SK-N-SH treated with all-trans-retinoic acid at 6 μM for 48 hours (cell line): ENCODE measurements around the gene HAND2.

Experiments
- ATAC-seq: fragments of 200-7000 bp; cut with Tn5 transposase; 3 replicates; pipeline ENCODE4 v1.9.1; 2020; ENCODE audit warnings: mild to moderate bottlenecking, moderate library complexity
- ARNTL ChIP-seq: fragments of 450-650 bp; formaldehyde crosslinking; IDR thresholded peaks from 2 replicates; pipeline ENCODE4 v1.5.0; 2020; ENCODE audit warnings: low read depth, mild to moderate bottlenecking, moderate library complexity, borderline replicate concordance
- BACH2 ChIP-seq: fragments of 250-450 bp; sonication (Bioruptor Pico); IDR thresholded peaks from 2 replicates; pipeline ENCODE4 v1.9.0; 2021; ENCODE audit warnings: mild to moderate bottlenecking, borderline replicate concordance
- CREB5 ChIP-seq: fragments of 250-450 bp; sonication (Bioruptor Pico); IDR thresholded peaks from 2 replicates; pipeline ENCODE4 v1.5.1; 2020; ENCODE audit warnings: low read depth, mild to moderate bottlenecking, moderate library complexity
- CSRNP3 ChIP-seq: fragments of 250-450 bp; sonication (Bioruptor Pico); IDR thresholded peaks from 2 replicates; pipeline ENCODE4 v1.5.1; 2021; ENCODE audit warnings: mild to moderate bottlenecking, moderate library complexity
- ESRRG ChIP-seq: fragments of 250-450 bp; sonication (Bioruptor Pico); IDR thresholded peaks from 2 replicates; pipeline ENCODE4 v1.6.1; 2021; ENCODE audit warnings: mild to moderate bottlenecking
- GLIS3 ChIP-seq: fragments of 250-450 bp; sonication (Bioruptor Pico); IDR thresholded peaks from 2 replicates; pipeline ENCODE4 v1.5.0; 2020; ENCODE audit warnings: mild to moderate bottlenecking, moderate library complexity
- ISL1 ChIP-seq: fragments of 250-450 bp; sonication (Bioruptor Pico); IDR thresholded peaks from 2 replicates; pipeline ENCODE4 v2.1.2; 2022; ENCODE audit warnings: mild to moderate bottlenecking, moderate library complexity
- OSR1 ChIP-seq: fragments of 250-450 bp; sonication (Bioruptor Pico); IDR thresholded peaks from 2 replicates; pipeline ENCODE4 v1.8.0; 2022; ENCODE audit warnings: moderate library complexity, mild to moderate bottlenecking, inconsistent platforms
- POU6F1 ChIP-seq: fragments of 250-450 bp; sonication (Bioruptor Pico); IDR thresholded peaks from 2 replicates; pipeline ENCODE4 v1.8.0; 2021; ENCODE audit warnings: low read depth, mild to moderate bottlenecking, moderate library complexity, borderline replicate concordance
- TCF4 ChIP-seq: fragments of 250-450 bp; sonication (Bioruptor Pico); IDR thresholded peaks from 2 replicates; pipeline ENCODE4 v1.8.0; 2021; ENCODE audit warnings: mild to moderate bottlenecking, moderate library complexity, borderline replicate concordance
- TOX ChIP-seq: fragments of 250-450 bp; sonication (Bioruptor Pico); IDR thresholded peaks from 2 replicates; pipeline ENCODE4 v1.8.0; 2021; ENCODE audit warnings: mild to moderate bottlenecking, moderate library complexity, borderline replicate concordance
- ZC3H10 ChIP-seq: fragments of 250-450 bp; sonication (Bioruptor Pico); IDR thresholded peaks from 2 replicates; pipeline ENCODE4 v1.5.1; 2021; ENCODE audit warnings: mild to moderate bottlenecking, moderate library complexity
- ZFP3 ChIP-seq: fragments of 250-450 bp; sonication (Bioruptor Pico); IDR thresholded peaks from 2 replicates; pipeline ENCODE4 v1.5.0; 2020; ENCODE audit warnings: mild to moderate bottlenecking, moderate library complexity
- ZNF565 ChIP-seq: fragments of 450-650 bp; formaldehyde crosslinking; conservative IDR thresholded peaks from 2 replicates; pipeline ENCODE4 v1.5.0; 2020; ENCODE audit warnings: low read depth, mild to moderate bottlenecking, moderate library complexity
- ZNF8 ChIP-seq: fragments of 450-650 bp; formaldehyde crosslinking; IDR thresholded peaks from 2 replicates; pipeline ENCODE4 v1.5.0; 2020; ENCODE audit warnings: mild to moderate bottlenecking, moderate library complexity
- TF ChIP-seq, protein P1 (sequence below): fragments of 250-450 bp; sonication (Bioruptor Pico); IDR thresholded peaks from 2 replicates; pipeline ENCODE4 v1.8.0; 2020; ENCODE audit warnings: mild to moderate bottlenecking, moderate library complexity, borderline replicate concordance
- TF ChIP-seq, protein P2 (sequence below): fragments of 250-450 bp; sonication (Bioruptor Pico); IDR thresholded peaks from 2 replicates; pipeline ENCODE4 v1.5.0; 2020; ENCODE audit warnings: mild to moderate bottlenecking, moderate library complexity

The HAND2 gene

DNA sequence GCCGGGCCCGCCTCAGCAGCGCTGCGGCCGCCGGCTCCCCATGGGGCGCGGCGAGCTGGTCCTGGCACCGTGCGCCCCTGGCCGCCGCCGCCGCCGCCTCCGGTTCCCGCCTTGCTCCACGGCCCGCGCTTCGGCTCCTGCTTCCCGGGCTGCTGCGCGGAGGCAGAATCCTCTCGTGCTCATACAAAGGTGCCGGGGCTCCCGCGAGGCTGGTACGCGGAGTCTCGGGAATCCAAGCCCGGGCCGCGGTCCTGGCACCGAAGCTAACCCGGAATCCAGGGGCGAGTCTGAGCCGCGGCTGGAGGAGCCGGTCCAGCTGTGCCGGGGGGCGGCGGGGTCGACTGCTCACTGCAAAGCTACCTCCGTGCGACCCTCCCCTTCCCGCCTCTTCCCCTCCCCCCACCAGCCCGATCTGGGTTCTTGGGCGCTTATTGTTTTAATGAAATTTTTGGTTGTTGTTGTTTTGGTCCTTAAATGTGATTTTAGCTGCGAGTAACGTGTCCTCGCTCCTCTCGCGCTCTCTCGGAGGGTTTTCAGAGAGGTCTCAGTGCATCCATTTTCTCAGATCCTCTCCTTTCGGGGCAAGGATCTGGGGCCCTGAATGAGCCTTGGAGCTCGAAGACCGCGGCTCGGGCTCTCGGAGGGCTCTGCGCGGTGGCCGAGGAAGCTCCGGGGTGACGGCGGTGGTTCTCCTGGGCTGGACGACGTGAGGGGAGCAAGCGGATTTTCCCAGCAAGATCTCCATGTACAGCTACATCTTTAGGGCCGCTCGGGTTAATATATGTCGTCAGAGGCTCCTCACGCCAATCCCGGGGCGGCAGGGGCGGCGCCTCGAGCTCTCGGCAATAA, at the start of gene HAND2:
HAND2 (minus strand) TSS at position 753 of the 849 bp plus-strand sequence. CDS start 940 bp downstream, outside the sequence.
- ATAC-seq, result peak; percentile 66
- TF ChIP-seq TCF4 (CRISPR knock-in tag) (no peak), ISL1 (CRISPR knock-in tag) (no peak), ZNF8 (CRISPR knock-in tag) (no peak), ESRRG (CRISPR knock-in tag) (peak; percentile 43; the same call in 1 of the 2 replicates), POU6F1 (no peak), GLIS3 (CRISPR knock-in tag) (peak; percentile 87), ZFP3 (CRISPR knock-in tag) (no peak), ARNTL (CRISPR knock-in tag) (no peak), BACH2 (CRISPR knock-in tag) (no peak), OSR1 (CRISPR knock-in tag) (no peak), CSRNP3 (CRISPR knock-in tag) (0 out of 2 replicates have a peak, but pooled peaks have one; percentile 17)
- TF ChIP-seq, protein P1, sequence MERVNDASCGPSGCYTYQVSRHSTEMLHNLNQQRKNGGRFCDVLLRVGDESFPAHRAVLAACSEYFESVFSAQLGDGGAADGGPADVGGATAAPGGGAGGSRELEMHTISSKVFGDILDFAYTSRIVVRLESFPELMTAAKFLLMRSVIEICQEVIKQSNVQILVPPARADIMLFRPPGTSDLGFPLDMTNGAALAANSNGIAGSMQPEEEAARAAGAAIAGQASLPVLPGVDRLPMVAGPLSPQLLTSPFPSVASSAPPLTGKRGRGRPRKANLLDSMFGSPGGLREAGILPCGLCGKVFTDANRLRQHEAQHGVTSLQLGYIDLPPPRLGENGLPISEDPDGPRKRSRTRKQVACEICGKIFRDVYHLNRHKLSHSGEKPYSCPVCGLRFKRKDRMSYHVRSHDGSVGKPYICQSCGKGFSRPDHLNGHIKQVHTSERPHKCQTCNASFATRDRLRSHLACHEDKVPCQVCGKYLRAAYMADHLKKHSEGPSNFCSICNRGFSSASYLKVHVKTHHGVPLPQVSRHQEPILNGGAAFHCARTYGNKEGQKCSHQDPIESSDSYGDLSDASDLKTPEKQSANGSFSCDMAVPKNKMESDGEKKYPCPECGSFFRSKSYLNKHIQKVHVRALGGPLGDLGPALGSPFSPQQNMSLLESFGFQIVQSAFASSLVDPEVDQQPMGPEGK (CRISPR knock-in tag), result no peak
- TF ChIP-seq, protein P2, sequence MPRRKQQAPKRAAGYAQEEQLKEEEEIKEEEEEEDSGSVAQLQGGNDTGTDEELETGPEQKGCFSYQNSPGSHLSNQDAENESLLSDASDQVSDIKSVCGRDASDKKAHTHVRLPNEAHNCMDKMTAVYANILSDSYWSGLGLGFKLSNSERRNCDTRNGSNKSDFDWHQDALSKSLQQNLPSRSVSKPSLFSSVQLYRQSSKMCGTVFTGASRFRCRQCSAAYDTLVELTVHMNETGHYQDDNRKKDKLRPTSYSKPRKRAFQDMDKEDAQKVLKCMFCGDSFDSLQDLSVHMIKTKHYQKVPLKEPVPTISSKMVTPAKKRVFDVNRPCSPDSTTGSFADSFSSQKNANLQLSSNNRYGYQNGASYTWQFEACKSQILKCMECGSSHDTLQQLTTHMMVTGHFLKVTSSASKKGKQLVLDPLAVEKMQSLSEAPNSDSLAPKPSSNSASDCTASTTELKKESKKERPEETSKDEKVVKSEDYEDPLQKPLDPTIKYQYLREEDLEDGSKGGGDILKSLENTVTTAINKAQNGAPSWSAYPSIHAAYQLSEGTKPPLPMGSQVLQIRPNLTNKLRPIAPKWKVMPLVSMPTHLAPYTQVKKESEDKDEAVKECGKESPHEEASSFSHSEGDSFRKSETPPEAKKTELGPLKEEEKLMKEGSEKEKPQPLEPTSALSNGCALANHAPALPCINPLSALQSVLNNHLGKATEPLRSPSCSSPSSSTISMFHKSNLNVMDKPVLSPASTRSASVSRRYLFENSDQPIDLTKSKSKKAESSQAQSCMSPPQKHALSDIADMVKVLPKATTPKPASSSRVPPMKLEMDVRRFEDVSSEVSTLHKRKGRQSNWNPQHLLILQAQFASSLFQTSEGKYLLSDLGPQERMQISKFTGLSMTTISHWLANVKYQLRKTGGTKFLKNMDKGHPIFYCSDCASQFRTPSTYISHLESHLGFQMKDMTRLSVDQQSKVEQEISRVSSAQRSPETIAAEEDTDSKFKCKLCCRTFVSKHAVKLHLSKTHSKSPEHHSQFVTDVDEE (CRISPR knock-in tag), result no peak

- no peak for ATAC-seq
- TF ChIP-seq POU6F1 (no peak), BACH2 (CRISPR knock-in tag) (no peak), OSR1 (CRISPR knock-in tag) (no peak), CREB5 (CRISPR knock-in tag) (no peak), ESRRG (CRISPR knock-in tag) (no peak), TCF4 (CRISPR knock-in tag) (no peak), TOX (no peak), ARNTL (CRISPR knock-in tag) (no peak), ZNF8 (CRISPR knock-in tag) (no peak), ZC3H10 (CRISPR knock-in tag) (no peak), ZFP3 (CRISPR knock-in tag) (no peak), ZNF565 (CRISPR knock-in tag) (no peak), CSRNP3 (CRISPR knock-in tag) (no peak), GLIS3 (CRISPR knock-in tag) (no peak)
- TF ChIP-seq, protein P2 (CRISPR knock-in tag), result no peak
- TF ChIP-seq, protein P1 (CRISPR knock-in tag), result no peak
Observed at GRCh38 chr4:173578956-173579355, 48.9 kb upstream of the HAND2 start.
